ENCODE measurements around the gene PLCG2. TPM values are rescaled to one million over a fixed set of nuclear protein-coding genes. Genes with fewer than 3 reads are reported as not detected.

Gene PLCG2
- total and polyA plus RNA-seq, 2 donors from 2014 or later, result 50.7 to 55.6 TPM

- peak overlapping the region; percentile 17 to 81 for H3K27ac ChIP-seq (ENCODE audit: low read depth in 2 of 2, low read length in 2 of 2)
- no peak for TF ChIP-seq CTCF (IDR thresholded peaks at IDR 0.05; ENCODE audit: borderline replicate concordance, extremely low read depth, insufficient read depth)
- H3K9me3 ChIP-seq (ENCODE audit: control insufficient read depth in 2 of 3, insufficient read depth in 1 of 3, low read length in 3 of 3), result no peaks in the 10 kb centered on the region
- DNase-seq (peak in 1 of 5 donors; percentile 32), FAIRE-seq (no peak)
- H3K27me3 ChIP-seq (ENCODE audit: control insufficient read depth, insufficient read depth, low read length), result no peaks in the 10 kb centered on the region
- H3K4me1 ChIP-seq (ENCODE audit: control insufficient read depth in 2 of 3, insufficient read depth in 2 of 3, low read depth in 1 of 3, low read length in 3 of 3), result peaks cover 0 to 19% (median 0%) of the 10 kb centered on the region in 3 donors
- H3K4me3 ChIP-seq (ENCODE audit: low read length in 3 of 3), result no peak overlapping the region
- H3K36me3 ChIP-seq (ENCODE audit: control insufficient read depth in 2 of 3, insufficient read depth in 3 of 3, low read length in 3 of 3), result peaks cover 0 to 4% (median 0%) of the 10 kb centered on the region in 3 donors
- intact Hi-C loops (cut with DNase I), result no loop called here
- H3K9ac ChIP-seq (ENCODE audit: low read length in 3 of 3), result no peak overlapping the region
Observed at GRCh38 chr16:81861503-81861902, 82.4 kb downstream of the PLCG2 start.

- Histone ChIP-seq H3K9ac (ENCODE audit: low read length in 3 of 3) (no peak overlapping the region), H3K9me3 (ENCODE audit: control insufficient read depth in 2 of 3, insufficient read depth in 1 of 3, low read length in 3 of 3) (no peaks in the 10 kb centered on the region), H3K27me3 (ENCODE audit: control insufficient read depth, insufficient read depth, low read length) (no peaks in the 10 kb centered on the region), H3K4me1 (ENCODE audit: control insufficient read depth in 2 of 3, insufficient read depth in 2 of 3, low read depth in 1 of 3, low read length in 3 of 3) (peaks cover 0 to 23% (median 0%) of the 10 kb centered on the region in 3 donors), H3K4me3 (ENCODE audit: low read length in 3 of 3) (no peak overlapping the region), H3K27ac (ENCODE audit: low read depth in 2 of 2, low read length in 2 of 2) (peak overlapping the region; percentile 18 to 81), H3K36me3 (ENCODE audit: control insufficient read depth in 2 of 3, insufficient read depth in 3 of 3, low read length in 3 of 3) (peaks cover 0 to 4% (median 0%) of the 10 kb centered on the region in 3 donors)
- intact Hi-C loops (cut with DNase I), result no loop called here
- no peak for FAIRE-seq
- TF ChIP-seq CTCF (IDR thresholded peaks at IDR 0.05; ENCODE audit: borderline replicate concordance, extremely low read depth, insufficient read depth), result no peak
- peak in 1 of 5 donors; percentile 70 for DNase-seq
Observed at GRCh38 chr16:81861915-81862314, 82.8 kb downstream of the PLCG2 start.

- Histone ChIP-seq H3K4me1 (ENCODE audit: control insufficient read depth in 2 of 3, insufficient read depth in 2 of 3, low read depth in 1 of 3, low read length in 3 of 3) (peaks cover 0 to 23% (median 0%) of the 10 kb centered on the region in 3 donors), H3K27me3 (ENCODE audit: control insufficient read depth, insufficient read depth, low read length) (no peaks in the 10 kb centered on the region), H3K9ac (ENCODE audit: low read length in 3 of 3) (no peak overlapping the region), H3K36me3 (ENCODE audit: control insufficient read depth in 2 of 3, insufficient read depth in 3 of 3, low read length in 3 of 3) (no peaks in the 10 kb centered on the region), H3K27ac (ENCODE audit: low read depth in 2 of 2, low read length in 2 of 2) (no peak overlapping the region), H3K4me3 (ENCODE audit: low read length in 3 of 3) (no peak overlapping the region), H3K9me3 (ENCODE audit: control insufficient read depth in 2 of 3, insufficient read depth in 1 of 3, low read length in 3 of 3) (no peaks in the 10 kb centered on the region)
- no peak for TF ChIP-seq CTCF (IDR thresholded peaks at IDR 0.05; ENCODE audit: borderline replicate concordance, extremely low read depth, insufficient read depth)
- DNase-seq, result peak in 3 of 5 donors; percentile 22 to 34 (median 27)
- intact Hi-C loops (cut with DNase I), result no loop called here
- FAIRE-seq, result no peak
Observed at GRCh38 chr16:81863630-81864352, 84.7 kb downstream of the PLCG2 start.

All from kidney (tissue), 14 donors.